GM21717 (cell line): ENCODE results near the gene NRGN.

ENCODE experiments used
- ATAC-seq: cut with Tn5 transposase; IDR thresholded peaks from one replicate; pipeline ENCODE4 v1.9.1; 2021; ENCODE audit warnings: mild to moderate bottlenecking, moderate library complexity; ENCODE audit not compliant: unreplicated experiment

NRGN gene

DNA sequence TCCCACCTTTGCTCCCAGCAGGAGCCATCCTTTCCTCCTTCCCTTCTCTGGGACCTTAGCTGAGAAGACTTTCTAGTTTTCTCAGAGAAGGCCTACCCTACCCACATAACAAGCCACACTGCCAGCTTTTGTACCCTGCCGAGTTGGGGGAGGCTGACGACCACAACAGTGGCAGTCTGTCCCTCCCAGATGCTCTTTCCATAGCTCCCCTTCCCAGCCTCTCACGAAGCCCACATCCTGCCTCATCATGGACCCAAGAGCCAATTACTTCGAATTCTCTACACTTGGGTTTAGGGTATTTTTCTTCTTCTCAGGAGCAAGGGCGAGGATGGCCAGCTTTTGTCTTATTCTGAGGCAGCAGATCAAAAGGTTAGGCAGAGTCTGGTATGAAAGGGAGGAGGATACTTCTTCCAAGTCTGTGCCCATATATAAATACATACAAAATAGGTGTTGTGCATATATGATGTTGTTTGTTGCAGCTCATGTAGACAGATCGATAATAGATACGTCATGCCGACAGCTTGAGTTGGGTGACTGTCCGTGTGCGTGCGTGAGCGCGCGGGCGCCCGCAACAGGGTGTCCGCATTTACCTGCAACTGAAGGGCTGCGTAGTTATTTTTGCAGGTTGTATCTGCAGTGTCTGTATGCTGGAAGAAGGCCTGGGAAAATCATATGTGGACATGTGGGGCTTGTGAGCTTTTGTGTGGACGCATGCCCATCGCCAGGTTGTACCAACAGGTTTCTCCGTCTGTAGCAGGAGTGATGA is 846 bp upstream of the NRGN start:
- no peak for ATAC-seq

DNA sequence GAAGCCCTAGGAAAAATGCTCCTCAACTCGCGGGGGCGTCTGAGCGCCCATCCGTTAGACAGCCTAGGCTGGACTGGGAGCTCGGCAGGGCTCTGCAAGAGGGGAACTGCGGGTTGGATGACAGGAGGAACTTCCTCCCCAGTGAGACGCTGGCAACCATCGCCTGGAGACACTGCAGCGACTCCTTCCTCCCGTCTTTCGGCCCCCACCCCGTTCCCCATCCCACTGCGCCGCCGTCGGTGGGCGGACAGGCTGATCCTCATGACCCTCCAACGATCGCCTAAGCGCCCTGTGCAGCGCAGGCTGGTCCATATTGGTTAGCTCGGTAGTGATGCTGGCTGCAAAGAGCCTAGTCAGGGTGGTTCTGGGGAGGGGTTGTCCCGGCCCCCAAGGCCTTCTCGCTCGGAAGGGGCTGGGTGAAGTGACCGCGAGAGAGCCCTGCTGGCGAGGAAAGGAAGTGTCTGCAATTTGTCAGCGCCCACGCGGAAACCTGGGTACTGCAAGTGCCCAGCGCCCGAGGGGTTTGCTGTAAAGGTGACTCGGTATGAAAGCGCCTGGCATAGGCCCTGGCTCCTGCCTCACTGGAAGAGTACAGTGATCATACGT is 638 bp downstream of the NRGN start:
- peak; percentile 38 for ATAC-seq

- ATAC-seq = no peak
Measured at GRCh38 chr11:124742555-124742954, 2.8 kb downstream of the NRGN start.

DNA sequence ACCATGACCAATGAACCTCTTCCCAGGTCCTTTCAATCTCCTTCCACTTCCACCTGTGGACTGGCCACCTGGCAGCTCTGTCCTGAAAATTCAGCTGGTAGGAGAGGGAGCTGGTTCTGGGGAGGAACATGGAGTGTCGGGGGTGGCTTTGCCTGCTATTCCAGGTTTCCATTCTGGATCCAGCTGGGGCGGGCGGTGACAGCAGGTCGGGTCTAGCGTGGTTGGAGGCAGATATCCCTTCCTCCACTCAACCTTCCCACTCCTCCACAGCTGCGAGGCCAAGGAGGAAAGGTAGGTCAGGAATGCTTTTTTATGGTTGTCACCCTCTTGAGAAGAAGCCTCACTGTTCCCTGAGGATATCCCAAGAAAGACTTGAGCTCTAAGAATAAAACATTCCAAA is 3.3 kb downstream of the NRGN start:
- ATAC-seq = no peak

DNA sequence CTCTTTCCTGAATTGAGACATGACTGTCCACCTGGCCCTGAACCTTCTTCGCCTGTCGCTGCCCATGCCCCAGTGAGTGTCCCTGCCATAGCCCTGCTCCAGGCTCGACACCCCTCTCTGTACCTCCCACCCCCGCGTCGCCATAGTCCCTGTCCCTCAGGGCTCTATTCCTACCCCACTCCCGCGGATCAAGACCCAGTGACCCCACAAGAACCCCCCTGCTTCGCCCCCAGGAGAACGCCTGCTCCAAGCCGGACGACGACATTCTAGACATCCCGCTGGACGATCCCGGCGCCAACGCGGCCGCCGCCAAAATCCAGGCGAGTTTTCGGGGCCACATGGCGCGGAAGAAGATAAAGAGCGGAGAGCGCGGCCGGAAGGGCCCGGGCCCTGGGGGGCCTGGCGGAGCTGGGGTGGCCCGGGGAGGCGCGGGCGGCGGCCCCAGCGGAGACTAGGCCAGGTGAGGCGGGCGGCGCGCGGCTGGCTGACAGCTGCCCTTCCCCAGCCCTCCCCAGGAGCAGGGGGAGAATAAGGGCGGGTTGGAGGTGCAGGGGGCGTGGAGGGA is 5.6 kb downstream of the NRGN start:
- ATAC-seq = no peak

DNA sequence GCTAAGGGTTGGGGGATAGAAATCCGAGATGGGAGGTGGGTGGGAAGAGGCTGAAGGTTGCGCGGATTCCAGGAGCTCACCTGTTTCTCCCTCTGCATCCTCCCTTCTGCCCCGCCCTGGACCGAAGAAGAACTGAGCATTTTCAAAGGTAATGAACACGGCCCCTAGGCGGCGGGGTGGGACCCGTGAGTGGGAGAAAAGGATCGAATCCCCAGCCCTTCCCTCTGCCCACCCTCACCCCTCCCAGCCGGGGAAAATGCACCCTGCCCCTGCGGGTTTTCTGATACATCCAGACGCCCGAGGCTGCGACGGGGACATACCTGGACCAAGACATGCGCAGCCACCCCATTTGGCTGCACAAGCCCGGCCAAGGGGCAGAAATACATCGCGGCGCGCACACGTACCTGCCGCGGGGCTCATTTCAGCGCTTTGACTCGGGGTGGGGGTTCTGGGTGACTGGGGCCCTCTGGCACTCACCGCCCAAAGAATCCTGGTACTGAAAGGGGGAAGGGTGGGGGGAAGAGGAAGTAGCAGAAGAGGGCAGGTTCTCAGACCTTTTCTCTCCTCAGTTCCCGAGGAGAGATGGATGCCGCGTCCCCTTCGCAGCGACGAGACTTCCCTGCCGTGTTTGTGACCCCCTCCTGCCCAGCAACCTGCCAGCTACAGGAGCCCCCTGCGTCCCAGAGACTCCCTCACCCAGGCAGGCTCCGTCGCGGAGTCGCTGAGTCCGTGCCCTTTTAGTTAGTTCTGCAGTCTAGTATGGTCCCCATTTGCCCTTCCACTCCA is 6.3 kb downstream of the NRGN start:
- ATAC-seq = peak; percentile 34

DNA sequence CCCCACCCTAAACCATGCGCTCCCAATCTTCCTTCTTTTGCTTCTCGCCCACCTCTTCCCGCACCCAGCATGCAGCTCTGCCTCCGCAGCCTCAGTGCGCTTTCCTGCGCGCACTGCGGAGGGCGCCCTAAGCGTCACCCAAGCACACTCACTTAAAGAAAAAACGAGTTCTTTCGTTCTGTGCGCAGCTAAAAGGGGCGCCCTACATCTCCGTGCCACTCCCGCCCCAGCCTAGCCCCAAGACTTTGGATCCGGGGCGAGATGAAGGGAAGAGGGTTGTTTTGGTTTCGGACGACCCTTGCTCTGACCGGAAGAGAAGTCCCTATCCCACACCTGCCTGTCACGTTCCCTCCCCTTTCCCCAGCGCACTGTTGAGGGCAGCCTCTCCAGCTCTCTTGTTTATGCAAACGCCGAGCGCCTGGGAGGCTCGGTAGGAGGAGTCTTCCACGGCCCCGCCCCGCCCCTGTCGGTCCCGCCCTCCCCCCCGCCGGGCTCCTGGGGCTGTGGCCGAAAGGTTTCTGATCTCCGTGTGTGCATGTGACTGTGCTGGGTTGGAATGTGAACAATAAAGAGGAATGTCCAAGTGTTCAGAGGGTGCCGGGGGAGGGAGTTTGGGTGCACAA is 7.0 kb downstream of the NRGN start:
- ATAC-seq = peak; percentile 93

- no peak for ATAC-seq
Measured at GRCh38 chr11:124747406-124748099, 7.8 kb downstream of the NRGN start.

GRCh38 chr11:124748100-124748418 is 8.3 kb downstream of the NRGN start:
- no peak for ATAC-seq

DNA sequence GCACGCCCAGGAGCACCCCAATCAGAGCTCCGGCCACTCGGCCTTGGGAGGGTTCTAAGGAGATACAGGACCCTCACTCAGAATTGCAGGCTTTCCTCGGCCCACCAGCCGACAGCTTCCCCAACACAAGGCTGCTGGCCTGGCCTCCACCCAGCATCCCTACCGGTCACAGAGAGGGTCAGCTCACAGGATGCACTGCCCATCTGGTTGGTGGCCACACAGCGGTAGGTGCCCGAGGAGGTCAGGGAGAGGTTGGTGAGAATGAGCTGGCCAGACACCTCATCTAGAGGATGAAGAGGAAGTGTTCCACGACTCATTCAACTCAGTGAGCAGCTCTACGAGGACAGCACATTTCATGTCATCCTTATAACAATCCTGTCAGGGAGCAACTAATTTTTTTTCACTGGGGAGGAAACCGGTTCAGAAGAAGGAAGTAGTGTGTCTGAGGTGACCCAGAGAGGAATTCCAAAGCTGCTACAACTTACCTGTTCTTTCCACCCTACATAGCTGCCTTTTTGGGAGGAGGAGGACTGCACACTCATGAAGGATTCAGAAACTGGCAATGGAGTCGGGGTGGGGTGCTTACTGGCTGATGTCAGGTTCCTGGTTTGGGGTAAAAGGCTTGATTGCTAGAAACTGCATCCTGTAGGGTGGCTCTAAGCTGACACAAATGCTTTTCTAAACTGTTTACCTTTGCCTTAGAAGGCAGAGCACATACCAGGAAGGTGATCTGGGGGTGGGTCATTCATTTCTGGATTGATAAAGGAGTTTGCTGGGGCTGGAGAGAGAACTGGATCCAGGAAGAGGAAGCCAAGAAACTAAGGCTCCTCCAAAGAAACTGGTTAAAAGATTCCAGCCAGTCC is 9.0 kb downstream of the NRGN start:
- ATAC-seq = no peak

- ATAC-seq = no peak
Measured at GRCh38 chr11:124749912-124750311, 10.2 kb downstream of the NRGN start.

DNA sequence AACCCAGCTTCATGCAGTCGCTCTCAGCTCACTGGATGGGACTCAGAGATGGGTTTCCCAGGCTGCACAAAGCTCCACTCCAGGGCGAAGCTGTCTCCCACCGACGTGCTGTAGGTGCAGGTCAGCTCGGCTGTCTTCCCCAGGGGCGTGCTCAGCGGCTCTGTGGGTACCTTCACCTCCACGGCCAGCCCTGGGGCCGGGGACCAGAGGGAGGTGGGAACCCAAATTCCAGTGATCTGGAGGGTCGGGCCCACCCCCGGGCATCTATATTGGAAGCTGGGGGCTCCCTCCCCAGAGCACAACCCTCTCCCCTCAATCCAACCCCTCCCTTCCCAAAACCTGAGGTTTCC is 11.6 kb downstream of the NRGN start:
- ATAC-seq = no peak

GRCh38 chr11:124751741-124752470 is 12.2 kb downstream of the NRGN start, which contains the start of gene VSIG2:
TSS of gene VSIG2 (minus strand) at chr11:124752255. CDS start at chr11:124752137, 118 bp downstream.
- ATAC-seq = no peak

DNA sequence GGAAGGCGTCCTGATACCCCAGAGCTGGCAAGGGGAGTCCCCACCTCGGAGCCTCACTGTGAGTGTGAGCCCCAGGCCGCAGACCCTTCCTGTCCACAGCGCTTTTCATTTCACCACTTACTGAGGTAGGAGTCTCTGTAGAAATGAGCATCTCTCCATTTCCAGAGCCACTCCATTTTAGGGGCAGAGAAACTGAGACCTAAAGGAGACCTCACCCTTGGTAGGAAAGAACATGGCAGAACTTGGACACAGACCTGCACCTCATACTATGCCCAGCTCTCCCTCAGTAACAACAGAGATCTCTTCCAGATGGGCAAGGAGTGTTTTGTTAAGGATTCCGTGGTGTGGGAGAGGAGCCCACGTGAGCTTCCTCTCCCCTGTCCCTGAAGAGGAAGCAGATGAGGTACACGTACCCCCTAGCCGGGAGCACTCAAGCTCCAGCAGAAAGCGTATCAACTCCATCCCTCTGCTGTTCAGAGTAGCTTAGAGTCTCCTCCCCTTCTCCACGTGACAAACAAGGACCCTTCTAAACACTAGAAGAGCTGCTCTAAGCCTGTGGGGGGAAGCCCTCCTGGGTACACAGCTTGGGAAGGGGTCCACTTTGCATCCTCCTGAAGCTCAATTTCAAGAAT is 12.8 kb downstream of the NRGN start:
- ATAC-seq = no peak

GRCh38 chr11:124753205-124753604 is 13.5 kb downstream of the NRGN start:
- no peak for ATAC-seq

DNA sequence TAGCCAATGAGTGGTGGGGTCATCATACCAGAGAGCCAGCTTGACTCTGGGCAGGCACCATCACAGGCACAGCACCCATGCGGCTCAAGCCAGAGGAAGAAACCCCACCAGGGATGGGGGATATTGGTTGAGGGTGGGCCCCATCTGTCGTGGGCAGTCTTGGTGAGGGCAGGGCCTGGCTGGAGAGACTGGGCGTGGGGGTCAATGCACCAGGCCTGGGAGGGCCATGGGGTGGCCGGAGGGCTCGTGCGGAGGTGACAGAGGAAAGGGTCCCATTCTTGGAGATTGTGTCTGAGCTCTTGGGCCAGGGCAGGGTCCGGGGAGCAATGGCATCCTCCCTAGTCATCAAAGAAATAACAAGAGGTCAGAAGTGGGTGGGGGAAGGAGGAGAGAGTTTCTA is 13.9 kb downstream of the NRGN start:
- no peak for ATAC-seq

- no peak for ATAC-seq
Measured at GRCh38 chr11:124754309-124754708, 14.6 kb downstream of the NRGN start.

GRCh38 chr11:124754710-124755109 is 15.0 kb downstream of the NRGN start:
- no peak for ATAC-seq
